ENCODE data around the gene C16orf74. TPM values are rescaled to one million over a fixed set of nuclear protein-coding genes. Genes with fewer than 3 reads are reported as not detected.

C16orf74 gene
- total and polyA plus RNA-seq, 2 of the 13 experiments (the other 11 are each of a cell fraction or from before 2014, with no cell fraction given): 0.13 to 0.29 TPM

GRCh38 chr16:85688586-85689284 lies 62.2 kb downstream of the C16orf74 start, which contains the start of gene GINS2 (continued):
- TF ChIP-seq ZGPAT (CRISPR knock-in tag; IDR thresholded peaks at IDR 0.05) (peak; percentile 76), RCOR2 (CRISPR knock-in tag; IDR thresholded peaks at IDR 0.05) (no peak), PHF8 (CRISPR knock-in tag; IDR thresholded peaks at IDR 0.05) (peak; percentile 80), SAP130 (CRISPR knock-in tag; IDR thresholded peaks at IDR 0.05; ENCODE audit: low read depth) (peak; percentile 96), ZNF740 (CRISPR knock-in tag; IDR thresholded peaks at IDR 0.05) (peak; percentile 63; the same call in 1 of the 2 replicates), CBFB (CRISPR knock-in tag; IDR thresholded peaks at IDR 0.05) (peak; percentile 69; the same call in 1 of the 2 replicates), SCMH1 (CRISPR knock-in tag; IDR thresholded peaks at IDR 0.05; ENCODE audit: borderline replicate concordance) (no peak), HOXA5 (CRISPR knock-in tag; IDR thresholded peaks at IDR 0.05) (peak; percentile 91; the same call in 1 of the 2 replicates), CENPBD1 (CRISPR knock-in tag; IDR thresholded peaks at IDR 0.05; ENCODE audit: borderline replicate concordance, low read depth) (no peak), ZNF850 (CRISPR knock-in tag; conservative IDR thresholded peaks at IDR 0.05) (no peak), ZNF513 (CRISPR knock-in tag; conservative IDR thresholded peaks at IDR 0.05) (no peak), GATAD2A (CRISPR knock-in tag; IDR thresholded peaks at IDR 0.05) (no peak), CSRNP2 (CRISPR knock-in tag; conservative IDR thresholded peaks at IDR 0.05; ENCODE audit: low read depth) (no peak), SP5 (CRISPR knock-in tag; IDR thresholded peaks at IDR 0.05; ENCODE audit: borderline replicate concordance, low read depth) (peak; percentile 79; the same call in 1 of the 2 replicates), BATF2 (CRISPR knock-in tag; IDR thresholded peaks at IDR 0.05) (0 out of 2 replicates have a peak, but pooled peaks have one; percentile 24), ZEB1 (IDR thresholded peaks at IDR 0.05; ENCODE audit: insufficient replicate concordance, low read depth) (no peak), ELF3 (CRISPR knock-in tag; IDR thresholded peaks at IDR 0.05) (0 out of 2 replicates have a peak, but pooled peaks have one; percentile 23), ZFP62 (CRISPR knock-in tag; IDR thresholded peaks at IDR 0.05) (no peak), SNAPC2 (CRISPR knock-in tag; IDR thresholded peaks at IDR 0.05) (no peak), SIN3B (IDR thresholded peaks at IDR 0.05; ENCODE audit: low read length) (peak; percentile 67), POLR2AphosphoS2 (IDR thresholded peaks at IDR 0.05; ENCODE audit: low read depth, low read length) (no peak), ZNF878 (CRISPR knock-in tag; IDR thresholded peaks at IDR 0.05) (peak; percentile 85; the same call in 1 of the 2 replicates), ZNF350 (CRISPR knock-in tag; IDR thresholded peaks at IDR 0.05; ENCODE audit: borderline replicate concordance, low read depth) (no peak), NONO (IDR thresholded peaks at IDR 0.05) (no peak), NONO (CRISPR knock-in tag; conservative IDR thresholded peaks at IDR 0.05) (peak; percentile 60; the same call in 1 of the 2 replicates), KDM5B (CRISPR knock-in tag; IDR thresholded peaks at IDR 0.05; ENCODE audit: borderline replicate concordance) (peak; percentile 96)
